HepG2 (cell line): Measurements from ENCODE around the gene AHRR. TPM values are rescaled to one million over a fixed set of nuclear protein-coding genes. Genes with fewer than 3 reads are reported as not detected.

ENCODE experiments used
- CHD4 ChIP-seq: fragments of 200-600 bp; sonication (generic); IDR thresholded peaks from 2 replicates; pipeline ENCODE4 v1.7.0; 2017; ENCODE audit warnings: mild to moderate bottlenecking, low read length, borderline replicate concordance
- HHEX ChIP-seq: IDR thresholded peaks from 2 replicates; pipeline ENCODE4 v1.6.1; 2016; ENCODE audit warnings: control low read depth
- KLF12 ChIP-seq: sonication (generic); formaldehyde crosslinking; IDR thresholded peaks from 2 replicates; pipeline ENCODE4 v1.4.0; 2020; ENCODE audit warnings: missing genetic modification reagents, borderline replicate concordance
- LRRFIP1 ChIP-seq: sonication (generic); formaldehyde crosslinking; conservative IDR thresholded peaks from 2 replicates; pipeline ENCODE4 v1.4.0; 2020; ENCODE audit warnings: missing genetic modification reagents
- MAF1 ChIP-seq: sonication (generic); formaldehyde crosslinking; IDR thresholded peaks from 2 replicates; pipeline ENCODE4 v1.5.0; 2020; ENCODE audit warnings: missing genetic modification reagents, borderline replicate concordance
- PAF1 ChIP-seq: IDR thresholded peaks from 2 replicates; pipeline ENCODE4 v1.6.1; 2016; ENCODE audit warnings: missing genetic modification reagents, missing compliant biosample characterization
- SOX13 ChIP-seq, 3 experiments: fragments of 450-650 bp in 1 of 3; sonication (generic) in 1 of 3; formaldehyde crosslinking in 1 of 3; IDR thresholded peaks in 2 of 3; conservative IDR thresholded peaks in 1 of 3; 2 replicates each; pipeline versions ENCODE4 v1.5.0 to v1.6.1; 2016 to 2020; ENCODE audit warnings: antibody characterized with exemption in 1 of 3, mild to moderate bottlenecking in 1 of 3, missing compliant biosample characterization in 1 of 3, missing genetic modification reagents in 1 of 3, moderate library complexity in 1 of 3
- U2AF2 ChIP-seq: fragments of 200-400 bp; formaldehyde crosslinking; IDR thresholded peaks from 2 replicates; pipeline ENCODE4 v1.6.1; 2017; ENCODE audit warnings: low read depth, mild to moderate bottlenecking, low read length
- ZBTB26 ChIP-seq: IDR thresholded peaks from 2 replicates; pipeline ENCODE4 v1.6.1; 2016; ENCODE audit warnings: missing compliant biosample characterization, missing genetic modification reagents, borderline replicate concordance
- ZNF10 ChIP-seq: sonication (generic); formaldehyde crosslinking; IDR thresholded peaks from 2 replicates; pipeline ENCODE4 v1.4.0; 2020; ENCODE audit warnings: mild to moderate bottlenecking, low read depth, missing genetic modification reagents, borderline replicate concordance
- ZNF562 ChIP-seq: sonication (generic); formaldehyde crosslinking; IDR thresholded peaks from 2 replicates; pipeline ENCODE4 v1.8.0; 2022; ENCODE audit warnings: missing genetic modification reagents, borderline replicate concordance
- ZNF574 ChIP-seq: sonication (generic); formaldehyde crosslinking; IDR thresholded peaks from 2 replicates; pipeline ENCODE4 v1.4.0; 2020; ENCODE audit warnings: missing genetic modification reagents
- ZNF646 ChIP-seq: sonication (generic); formaldehyde crosslinking; IDR thresholded peaks from 2 replicates; pipeline ENCODE4 v1.9.0; 2021; ENCODE audit warnings: mild to moderate bottlenecking, missing genetic modification reagents
- ZNF720 ChIP-seq: sonication (generic); formaldehyde crosslinking; IDR thresholded peaks from 2 replicates; pipeline ENCODE4 v1.4.0; 2020; ENCODE audit warnings: missing genetic modification reagents
- polyA plus RNA-seq, 8 experiments: library from polyadenylated mRNA; depleted of rRNA in 3 of 8; stranded (reverse) in 7 of 8; unstranded in 1 of 8; fragments of >200 nt; fragmentation: Illumina TruSeq in 4 of 8; extraction: Trizol in 4 of 8; gene quantifications; 2 replicates each; pipeline versions ENCODE4 v1.2.1 to v1.2.3, GENCODE V29; 2011 to 2016; ENCODE audit warnings: low read depth in 4 of 8, missing spikeins in 1 of 8, mixed read lengths in 1 of 8; ENCODE audit not compliant: insufficient read depth in 1 of 8
- total RNA-seq, 5 experiments: library from RNA; depleted of rRNA; stranded (reverse); fragments of >200 nt; fragmentation: Illumina TruSeq; extraction: Trizol; gene quantifications; 2 replicates each; pipeline ENCODE4 v1.2.3, GENCODE V29; 2016; ENCODE audit warnings: low read depth in 1 of 5

The AHRR gene
- total and polyA plus RNA-seq, 2 of the 13 experiments (the other 11 are each of a cell fraction or from before 2014, with no cell fraction given), result 0.28 to 0.35 TPM

GRCh38 chr5:472656-473550, 151.4 kb downstream of the AHRR start (continued):
- TF ChIP-seq SOX13 (IDR thresholded peaks at IDR 0.05), result no peak
- peak in 1 of 2 experiments; percentile 18; a peak in 1 of 4 replicates for TF ChIP-seq SOX13 (CRISPR knock-in tag; conservative IDR thresholded peaks at IDR 0.05 in 1 of 2, IDR thresholded peaks at IDR 0.05 in 1 of 2)
- TF ChIP-seq PAF1, result no peak
- no peak for TF ChIP-seq CHD4
- no peak for TF ChIP-seq ZNF10
- TF ChIP-seq HHEX, result no peak
- peak; percentile 83 for TF ChIP-seq ZNF574
- TF ChIP-seq MAF1 (CRISPR knock-in tag), result no peak
- peak; percentile 93 for TF ChIP-seq ZNF562 (CRISPR knock-in tag)
- no peak for TF ChIP-seq ZNF646 (CRISPR knock-in tag)
- no peak for TF ChIP-seq U2AF2
- no peak for TF ChIP-seq LRRFIP1 (CRISPR knock-in tag)
- TF ChIP-seq ZBTB26 (CRISPR knock-in tag), result no peak
- peak; percentile 78; the same call in 1 of the 2 replicates for TF ChIP-seq KLF12
- TF ChIP-seq ZNF720 (CRISPR knock-in tag), result no peak
